GM18508 (cell line): ENCODE results near the gene IREB2.

Experiments
- ATAC-seq: cut with Tn5 transposase; IDR thresholded peaks from one replicate; pipeline ENCODE4 v1.9.1; 2021; ENCODE audit warnings: moderate number of reproducible peaks; ENCODE audit not compliant: insufficient read depth, unreplicated experiment

The IREB2 gene

DNA sequence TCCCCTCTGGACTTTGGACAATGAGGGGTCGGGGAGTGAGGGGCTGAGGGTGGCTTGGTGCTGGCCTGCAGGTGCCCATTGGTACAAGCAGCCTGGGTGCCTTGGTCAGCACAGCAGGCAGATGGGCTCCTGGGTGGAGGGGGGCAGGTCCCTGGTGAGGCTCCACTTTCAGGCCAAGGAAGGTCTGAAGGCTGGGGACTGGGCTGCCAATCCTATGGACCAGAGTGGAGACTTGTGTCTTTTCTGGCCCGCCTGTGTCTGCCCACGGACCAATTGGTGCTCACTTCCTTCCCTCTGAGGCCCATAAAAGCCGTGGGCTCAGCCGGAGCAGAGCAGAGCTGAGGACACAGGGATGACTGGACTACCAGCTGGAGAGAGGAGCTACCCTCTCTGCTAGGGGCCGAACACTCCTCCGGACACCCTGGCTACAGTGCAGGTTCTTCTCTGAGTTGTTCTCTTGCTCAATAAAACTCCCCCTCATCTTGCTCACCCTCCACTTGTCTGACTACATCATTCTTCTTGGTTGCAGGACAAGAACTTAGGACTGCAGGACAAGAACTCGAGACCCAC lies 31.9 kb upstream of the IREB2 start:
- ATAC-seq, result no peak

DNA sequence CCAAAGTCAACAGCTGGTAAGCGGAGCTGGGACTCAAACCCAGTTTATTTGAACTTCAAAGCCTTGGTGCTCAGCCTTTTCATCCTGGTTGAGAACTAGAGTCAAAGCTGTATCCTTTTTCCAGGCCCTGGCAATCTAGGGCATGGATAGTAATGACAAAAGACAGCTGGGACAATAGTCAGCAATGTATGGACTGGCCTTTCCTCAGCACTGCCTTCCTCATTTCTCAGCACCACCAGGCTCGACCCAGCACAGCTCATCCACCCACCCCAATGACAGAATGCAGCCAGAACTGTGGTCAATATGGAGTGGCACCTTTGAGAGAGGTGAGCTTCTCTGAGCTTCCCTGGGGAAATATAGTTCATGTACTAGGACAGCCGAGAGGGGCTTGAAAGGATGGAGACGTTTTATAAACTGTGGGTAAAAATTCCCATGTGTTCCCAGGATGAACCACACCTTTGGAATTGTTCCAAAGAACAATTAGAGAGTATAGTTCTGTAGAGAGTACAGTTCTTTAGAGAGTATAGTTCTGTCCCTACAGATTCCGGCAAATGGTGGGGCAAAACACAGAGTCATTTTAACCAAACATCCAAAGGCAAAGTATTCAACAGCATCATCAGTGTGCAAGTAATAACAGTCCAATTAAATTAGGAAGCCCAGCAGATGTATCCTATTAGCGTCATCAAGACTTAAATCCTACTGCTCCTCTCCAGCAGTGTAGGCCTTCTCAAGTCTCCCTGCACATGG lies 30.2 kb upstream of the IREB2 start:
- ATAC-seq, result no peak

DNA sequence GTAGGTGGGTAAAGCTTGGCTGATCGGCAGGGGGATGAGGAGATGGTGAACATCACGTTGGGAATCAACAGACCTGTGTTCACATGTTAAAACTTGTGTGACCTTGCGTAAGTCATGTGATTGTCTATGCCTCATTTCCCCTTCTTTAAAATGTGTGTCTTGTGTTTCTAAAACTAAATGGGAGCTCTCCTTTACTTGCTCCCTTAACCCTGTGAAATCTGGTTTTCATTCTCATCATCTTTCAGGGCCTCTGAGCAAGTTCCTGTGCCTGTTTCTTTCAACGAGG lies 29.7 kb upstream of the IREB2 start:
- no peak for ATAC-seq

DNA sequence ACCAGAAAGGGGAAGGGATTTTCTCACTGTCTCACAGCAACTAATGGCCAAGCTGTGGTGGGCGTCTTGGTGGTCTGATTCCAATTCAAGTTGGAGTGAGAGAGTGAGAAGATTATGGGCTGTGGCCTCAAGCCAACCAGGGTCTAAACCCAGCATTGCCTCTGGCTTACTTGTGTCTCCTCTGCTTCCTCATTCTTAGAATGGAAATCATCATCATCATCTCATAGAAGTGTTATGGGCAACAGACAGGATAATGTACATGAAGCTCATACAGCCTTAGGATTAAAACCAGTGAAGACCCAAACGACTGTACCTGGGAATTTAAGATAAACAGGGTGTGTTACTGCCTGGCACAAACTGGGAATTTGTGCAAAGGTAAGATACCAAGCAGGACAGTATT lies 29.1 kb upstream of the IREB2 start:
- ATAC-seq, result no peak

DNA sequence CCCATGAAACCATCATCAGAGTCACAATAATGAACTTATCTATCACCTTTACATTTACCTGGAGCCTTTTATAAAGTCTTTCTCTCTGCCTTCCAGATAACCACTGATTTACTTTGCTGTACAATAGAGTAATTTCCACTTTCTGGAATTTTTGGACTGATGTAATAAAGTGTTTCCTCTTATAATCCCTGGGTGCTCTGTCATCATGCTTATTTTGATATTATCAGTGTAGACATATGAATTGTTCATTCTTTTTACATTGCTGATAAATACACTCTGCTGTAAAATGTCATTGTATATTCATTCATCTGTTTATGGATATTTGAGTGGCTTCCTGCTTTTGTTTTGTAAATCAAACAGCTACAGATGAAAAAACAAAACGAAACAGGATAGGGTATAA lies 27.0 kb upstream of the IREB2 start:
- no peak for ATAC-seq

DNA sequence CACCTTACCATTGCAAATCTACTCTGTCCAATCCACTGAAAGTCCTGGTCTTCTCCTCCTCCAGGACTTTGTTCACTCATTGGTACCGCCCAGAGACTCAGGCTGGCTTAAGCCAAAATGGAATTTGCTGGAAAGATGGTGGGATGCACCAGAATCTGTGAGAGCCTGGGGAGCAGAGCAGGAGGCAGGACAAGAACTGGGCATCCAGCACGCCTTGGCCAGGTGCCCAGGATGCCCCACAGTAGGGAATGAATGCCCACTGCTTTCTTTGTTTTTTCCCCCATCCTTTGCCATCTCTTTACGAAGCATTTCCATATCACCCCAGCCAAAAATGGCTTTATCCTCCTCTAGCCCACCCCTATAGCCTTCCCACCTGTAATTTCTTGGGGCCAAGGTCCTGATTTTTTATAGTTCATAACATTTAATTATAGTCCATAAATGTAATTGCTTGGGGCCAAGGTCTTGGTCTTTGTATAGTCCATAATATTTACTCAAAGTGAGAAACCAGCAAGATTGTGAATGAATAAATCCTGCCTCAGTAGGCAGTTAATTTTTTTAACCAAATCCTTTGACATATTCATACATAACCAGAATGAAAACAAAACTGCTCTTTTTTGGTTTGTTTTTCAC lies 23.3 kb upstream of the IREB2 start:
- ATAC-seq, result no peak

DNA sequence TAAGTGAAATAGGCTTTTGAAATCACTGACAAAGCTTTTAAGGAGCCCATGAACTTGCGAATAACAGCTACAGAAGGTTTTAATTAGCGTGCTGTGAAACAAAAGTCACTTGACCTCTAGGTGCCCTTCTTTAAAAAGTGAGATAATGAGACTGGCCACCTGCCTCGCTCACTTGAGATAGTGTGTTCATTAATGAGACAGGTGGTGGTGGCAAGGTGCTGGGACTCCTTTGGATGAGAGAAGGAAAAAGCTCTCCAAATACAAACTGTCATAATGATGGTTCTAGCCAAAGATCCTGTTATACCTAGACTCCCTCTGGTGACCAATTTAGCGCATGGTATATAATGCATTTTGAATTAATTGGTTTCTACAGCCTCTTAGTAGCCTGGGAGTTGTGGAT lies 22.7 kb upstream of the IREB2 start:
- no peak for ATAC-seq

DNA sequence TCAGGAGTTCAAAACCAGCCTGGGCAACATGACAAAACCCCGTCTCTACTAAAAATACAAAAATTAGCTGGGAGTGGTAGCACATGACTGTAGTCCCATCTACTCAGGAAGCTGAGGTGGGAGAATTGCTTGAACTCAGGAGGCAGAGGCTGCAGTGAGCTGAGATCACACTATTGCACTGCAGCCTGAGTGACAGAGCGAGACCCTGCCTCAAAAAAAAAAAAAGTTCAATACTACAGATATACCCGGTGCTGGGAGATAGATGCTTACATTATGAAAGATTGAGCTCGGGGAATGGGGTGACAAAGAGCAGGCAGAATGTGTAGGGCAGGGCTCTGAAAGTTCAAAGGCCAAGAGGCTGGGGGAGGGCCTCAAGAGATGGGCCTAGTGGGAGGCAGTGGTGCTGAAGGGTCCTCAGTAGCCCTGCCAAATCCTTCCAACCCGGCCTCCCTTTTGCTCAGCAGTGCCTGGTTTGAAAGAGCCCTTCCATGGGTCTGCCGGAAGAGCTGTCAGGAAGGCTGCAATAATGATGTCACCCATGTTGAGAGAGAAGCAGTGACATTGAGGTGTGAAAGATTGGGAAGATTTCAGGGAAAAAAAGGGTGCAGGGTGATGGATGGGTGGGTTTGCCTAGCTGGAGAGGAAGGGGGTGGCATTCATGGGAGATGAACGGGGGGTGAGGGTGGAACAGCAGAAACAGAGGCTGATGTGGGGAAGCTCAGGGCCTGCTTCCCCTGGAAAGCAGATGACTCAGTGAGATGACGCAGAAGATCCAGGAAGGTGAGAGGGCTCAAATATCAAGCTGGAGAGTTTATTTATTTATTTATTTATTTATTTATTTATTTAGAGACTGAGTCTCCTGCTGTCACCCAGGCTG lies 20.0 kb upstream of the IREB2 start:
- ATAC-seq, result no peak

DNA sequence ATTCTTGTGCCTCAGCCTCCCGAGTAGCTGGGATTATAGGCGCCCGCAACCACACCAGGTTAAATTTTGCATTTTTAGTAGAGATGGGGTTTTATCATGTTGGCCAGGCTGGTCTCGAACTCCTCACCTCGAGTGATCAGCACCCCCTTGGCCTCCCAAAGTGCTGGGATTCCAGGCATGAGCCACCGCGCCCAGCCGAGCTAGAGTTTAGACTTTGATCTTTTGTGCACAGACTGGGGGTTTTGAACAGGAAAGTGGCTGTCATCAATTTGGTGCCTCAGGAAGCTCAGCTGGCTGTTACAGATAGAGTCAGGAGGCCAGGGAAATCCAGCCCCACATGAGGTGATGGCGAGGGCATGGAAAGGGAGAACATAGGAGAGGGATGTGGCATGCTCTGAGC lies 19.3 kb upstream of the IREB2 start:
- ATAC-seq, result no peak

DNA sequence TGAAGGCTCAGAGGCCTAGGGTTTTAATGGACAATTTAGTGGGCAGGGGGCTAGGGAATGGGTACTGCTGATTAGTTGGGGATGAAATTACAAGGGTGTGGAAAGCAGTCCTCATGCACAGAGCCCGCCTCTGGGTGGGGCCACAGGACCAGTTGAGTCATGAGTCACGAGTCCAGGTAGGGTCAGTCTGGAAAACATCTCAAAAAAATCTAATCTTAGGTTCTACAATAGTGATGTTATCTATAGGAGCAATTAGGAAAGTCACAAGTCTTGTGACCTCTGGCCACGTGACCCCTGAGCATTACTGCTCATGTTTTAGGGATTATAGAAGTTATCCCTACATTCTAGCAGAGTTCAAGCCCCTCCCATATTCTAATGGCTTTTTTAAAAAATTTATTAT lies 18.6 kb upstream of the IREB2 start:
- no peak for ATAC-seq

DNA sequence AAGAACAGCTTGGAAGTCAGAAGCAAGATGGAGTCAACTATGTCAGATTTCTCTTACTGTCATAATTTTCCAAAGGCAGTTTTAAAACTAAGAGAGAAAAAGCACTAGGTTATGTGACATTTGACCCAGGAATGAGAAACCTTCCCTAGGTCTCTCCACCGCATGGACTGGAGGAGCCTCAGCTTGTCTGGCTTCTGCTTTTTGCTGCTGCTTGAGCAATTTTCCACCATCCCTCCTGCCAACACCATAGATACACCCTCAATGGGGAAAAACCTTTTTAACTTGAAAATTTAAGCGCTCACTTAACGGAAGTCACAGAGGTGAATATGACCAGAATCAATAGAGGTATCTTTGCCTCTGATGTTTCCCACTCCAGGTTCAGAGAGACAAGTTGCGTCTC lies 17.8 kb upstream of the IREB2 start:
- no peak for ATAC-seq

DNA sequence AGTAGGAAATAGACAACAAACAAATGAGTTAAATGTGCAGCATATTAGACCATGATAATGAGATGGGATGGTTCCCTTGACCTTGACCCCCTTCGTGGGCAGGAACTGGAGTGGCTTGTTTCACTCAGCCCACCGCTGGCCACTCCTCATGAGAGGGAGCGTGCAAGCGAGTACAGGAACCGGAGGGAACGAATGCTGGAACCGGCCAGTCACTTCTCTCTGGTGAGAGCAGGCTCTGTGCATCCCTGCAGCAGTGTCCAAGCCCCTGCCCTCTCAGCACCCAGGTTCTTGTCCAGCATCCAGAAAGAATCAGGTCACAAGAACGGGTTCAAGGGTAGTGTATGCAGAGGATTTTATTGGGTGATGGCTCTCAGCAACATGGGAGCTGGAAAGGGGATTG lies 17.2 kb upstream of the IREB2 start:
- no peak for ATAC-seq

DNA sequence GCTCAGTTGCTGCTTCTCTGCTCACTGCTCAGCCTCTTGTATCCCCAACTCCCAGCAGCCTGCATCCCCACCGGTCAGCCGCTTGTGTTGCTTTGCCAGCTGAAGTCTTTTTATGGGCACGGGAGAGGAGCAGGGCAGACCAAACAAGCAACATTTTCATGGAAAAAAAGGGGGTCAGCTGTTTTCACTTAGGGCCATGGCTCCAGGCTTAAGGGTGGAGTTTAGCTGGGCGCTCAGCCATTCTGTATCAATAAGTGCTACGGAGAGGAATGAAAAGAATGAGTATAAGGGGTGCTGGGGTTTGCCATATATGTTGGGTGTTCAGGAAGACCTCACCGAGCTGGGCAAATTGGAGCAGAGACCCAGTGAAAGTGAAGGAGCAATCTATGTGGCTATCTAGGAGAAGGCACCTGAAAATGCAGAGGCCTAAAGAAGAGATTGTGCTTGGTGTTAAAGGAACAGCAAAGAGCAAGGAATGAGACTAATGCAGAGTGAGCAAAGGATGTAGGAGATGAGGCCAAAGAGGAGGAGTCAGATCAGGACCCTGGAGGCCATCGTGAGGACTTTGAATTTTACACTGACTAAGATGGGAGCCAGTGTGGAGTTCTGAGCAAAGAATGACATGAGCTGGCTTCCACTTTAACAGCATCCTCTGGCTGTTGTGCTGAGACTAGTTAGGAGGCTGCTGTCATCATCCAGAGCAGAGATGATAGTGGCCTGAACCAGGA lies 16.6 kb upstream of the IREB2 start:
- no peak for ATAC-seq

DNA sequence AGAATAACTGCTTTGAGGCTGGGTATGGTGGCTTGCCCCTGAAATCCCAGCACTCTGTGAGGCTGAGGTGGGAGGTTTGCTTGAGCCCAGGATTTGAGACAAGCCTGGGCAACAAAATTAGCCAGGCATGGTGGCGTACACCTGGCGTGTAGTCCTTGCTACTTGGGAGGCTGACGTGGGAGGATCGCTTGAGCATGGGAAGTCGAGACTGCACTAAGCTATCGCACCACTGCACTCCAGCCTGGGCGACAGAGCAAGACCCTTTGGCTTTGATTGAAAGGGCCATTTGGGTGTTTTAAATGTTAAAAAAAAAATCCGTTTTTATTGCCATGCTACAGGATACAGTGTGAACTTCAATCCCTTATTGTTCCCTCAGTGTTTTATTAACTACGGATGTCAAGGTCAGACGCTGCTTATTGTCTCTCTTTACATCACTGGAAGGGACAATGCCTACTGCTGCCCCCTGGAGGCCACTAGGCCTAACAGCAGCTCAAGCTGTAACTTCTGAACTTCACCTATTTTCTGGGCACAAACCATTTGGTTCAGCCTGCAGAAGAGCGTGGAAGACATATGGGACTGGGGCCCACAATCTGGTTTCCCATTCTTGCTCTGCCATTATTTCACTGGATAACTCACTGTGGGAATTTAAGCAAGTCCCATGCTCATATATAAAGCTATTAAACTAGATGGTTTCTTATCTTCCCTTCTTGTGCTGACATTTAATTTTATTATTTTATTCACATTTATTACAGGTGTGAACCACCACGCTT lies 15.3 kb upstream of the IREB2 start:
- no peak for ATAC-seq

DNA sequence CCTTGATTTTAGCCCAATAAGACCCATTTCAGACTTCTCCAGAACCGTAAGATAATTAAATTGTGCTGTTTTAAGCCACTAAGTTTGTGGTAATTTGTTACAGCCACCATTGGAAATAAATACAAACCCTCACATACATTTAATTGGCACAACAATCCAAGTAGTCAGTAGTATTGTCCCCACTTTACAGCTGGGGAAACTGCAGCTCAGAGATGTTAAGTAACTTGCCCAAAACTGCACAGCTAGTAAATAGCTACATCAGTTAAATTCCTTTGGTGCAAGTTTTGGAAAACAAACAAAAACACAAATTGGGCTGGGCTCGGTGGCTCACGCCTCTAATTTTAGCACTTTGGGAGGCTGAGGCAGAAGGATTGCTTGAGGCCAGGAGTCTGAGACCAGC lies 13.3 kb upstream of the IREB2 start:
- no peak for ATAC-seq

DNA sequence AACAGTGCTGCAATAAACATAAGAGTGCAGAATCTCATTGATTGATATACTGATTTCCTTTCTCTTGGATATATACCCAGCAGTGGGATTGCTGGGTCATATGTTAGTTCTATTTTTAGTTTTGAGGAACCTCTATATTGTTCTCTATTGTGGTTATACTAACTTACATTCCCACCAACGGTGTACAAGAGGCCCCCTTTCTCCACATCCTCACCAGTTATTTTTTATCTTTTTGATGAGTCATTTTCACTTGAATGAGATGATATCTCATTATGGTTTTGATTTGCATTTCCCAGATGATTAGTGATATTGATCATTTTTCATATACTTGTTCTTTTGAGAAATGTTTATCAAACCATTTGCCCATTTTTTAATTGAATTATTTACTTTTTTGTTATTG lies 12.4 kb upstream of the IREB2 start:
- no peak for ATAC-seq

DNA sequence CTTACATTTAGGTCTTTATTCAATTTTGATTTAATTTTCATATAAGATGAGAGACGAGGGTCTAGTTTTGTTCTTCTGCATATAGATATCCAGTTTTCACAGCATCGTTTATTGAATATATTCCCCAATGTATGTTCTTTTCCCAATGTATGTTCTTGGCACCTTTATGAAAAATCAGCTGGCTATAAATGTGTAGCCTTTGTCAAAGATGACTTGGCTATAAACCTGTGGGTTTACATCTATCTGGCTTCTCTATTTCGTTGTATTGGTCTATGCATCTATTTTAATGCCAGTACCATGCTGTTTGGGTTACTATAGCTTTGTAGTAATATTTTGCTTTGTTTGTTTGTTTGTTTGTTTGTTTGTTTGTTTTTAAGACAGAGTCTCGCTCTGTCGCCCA lies 11.7 kb upstream of the IREB2 start:
- no peak for ATAC-seq

DNA sequence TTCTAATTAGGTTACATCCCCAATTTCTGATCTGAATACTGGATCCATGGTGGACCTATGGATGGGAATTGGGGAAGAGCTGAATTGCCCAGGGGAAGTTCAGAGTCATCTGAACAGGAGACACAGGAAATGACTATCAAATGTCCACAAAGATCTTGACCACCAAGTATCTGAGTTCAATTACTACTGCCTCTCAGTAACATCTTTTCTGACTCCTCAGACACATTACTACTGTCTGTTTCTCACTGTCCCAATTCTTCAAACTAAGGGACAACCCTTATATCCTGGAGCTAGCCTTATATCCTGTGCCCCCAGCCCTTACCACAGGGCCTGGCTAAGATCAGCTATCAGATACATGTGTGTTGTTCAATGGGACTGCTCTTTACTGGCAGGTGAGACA lies 10.1 kb upstream of the IREB2 start:
- no peak for ATAC-seq

DNA sequence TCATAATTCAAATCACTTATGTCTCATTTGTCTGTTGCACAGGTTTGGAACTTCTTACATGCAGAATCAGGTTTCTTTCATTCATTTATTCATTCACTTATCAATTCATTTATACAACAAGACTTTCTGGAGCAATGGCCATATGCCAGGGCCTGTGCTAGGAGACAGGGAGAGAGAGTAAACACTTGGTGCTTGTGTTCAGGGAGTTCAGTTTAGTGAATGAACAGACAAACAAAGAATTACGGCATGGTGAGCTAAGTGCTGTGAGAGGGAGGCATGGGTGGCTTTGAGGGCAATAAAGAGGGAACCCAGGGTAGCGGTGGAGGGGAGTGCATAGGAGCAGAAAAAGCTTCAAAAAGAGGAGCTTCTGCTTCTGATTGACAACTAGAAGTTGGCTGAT lies 8.5 kb upstream of the IREB2 start:
- no peak for ATAC-seq

DNA sequence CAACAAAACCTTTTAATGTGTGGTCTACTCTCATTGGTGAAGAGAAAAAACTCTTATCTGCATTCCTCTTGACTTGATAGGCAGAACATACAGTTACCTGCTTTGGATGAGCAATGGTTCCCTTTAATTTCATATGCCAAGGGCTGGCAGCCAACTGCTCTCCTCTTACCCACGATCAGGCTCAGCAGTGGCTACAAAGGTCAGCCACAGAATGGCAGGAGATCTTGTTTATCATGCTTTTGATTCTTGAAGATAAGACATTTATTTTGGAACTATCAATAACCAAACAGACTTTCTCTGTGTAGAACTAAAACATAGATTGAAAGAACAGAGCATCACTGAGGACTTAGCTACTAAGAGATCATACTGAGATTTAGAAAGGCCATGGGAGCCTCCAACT lies 6.1 kb upstream of the IREB2 start:
- no peak for ATAC-seq
